ENCODE data around the gene BAG1. TPM values are rescaled to one million over a fixed set of nuclear protein-coding genes. Genes with fewer than 3 reads are reported as not detected.

The BAG1 gene
- total RNA-seq (100 to 1,000 TPM; 125 to 253 (median 151) TPM), polyA plus RNA-seq (100 to 1,000 TPM; 265 to 371 (median 315) TPM)
- long read RNA-seq, donor 1, transcript BAG1-210 (7 exons, 3,786 nt), result major isoform, 130 of 141 reads
- long read RNA-seq, donor 1, partial matches to known transcripts, result 3 of 141 reads
- long read RNA-seq, donor 1, other reads (novel, unspliced or antisense), result 6 of 141 reads
- long read RNA-seq, donor 2, transcript BAG1-203 (8 exons, 1,396 nt), result minor isoform, 6 of 396 reads
- long read RNA-seq, donor 2, transcript BAG1-210 (7 exons, 3,786 nt), result major isoform, 377 of 396 reads
- long read RNA-seq, donor 2, partial matches to known transcripts, result 5 of 396 reads
- long read RNA-seq, donor 2, other reads (novel, unspliced or antisense), result 7 of 396 reads

- peaks cover 18% of the 10 kb centered on the region for H3K4me1 ChIP-seq
Observed at GRCh38 chr9:33264473-33265177, at the start of gene BAG1, which contains the start of gene CHMP5. TSS of gene BAG1 (minus strand) at chr9:33264708. TSS of gene CHMP5 (plus strand) at chr9:33265049. CDS start at chr9:33265079, 30 bp downstream.

GRCh38 chr9:33311953-33312352, 47.4 kb upstream of the BAG1 start:
- intact Hi-C loops (cut with DNase I), result no loop called here
- no peak for TF ChIP-seq CTCF (IDR thresholded peaks at IDR 0.05)
- Histone ChIP-seq H3K4me1 (no peaks in the 10 kb centered on the region), H3K27me3 (ENCODE audit: insufficient read depth in 3 of 3, low read length in 2 of 3) (no peaks in the 10 kb centered on the region), H3K4me3 (no peak overlapping the region), H3K27ac (no peak overlapping the region), H3K36me3 (ENCODE audit: insufficient read depth in 1 of 2, low read depth in 1 of 2) (peaks cover 23 to 100% of the 10 kb centered on the region in 2 donors), H3K9me3 (no peaks in the 10 kb centered on the region)
- ATAC-seq (no peak), DNase-seq (no peak)
- 96 to 97% (median 97%) methylated on average over 2 of the region's 2 CpGs for WGBS, 3 donors

More at GRCh38 chr9:33264473-33265177, at the start of gene BAG1, which contains the start of gene CHMP5:
- intact Hi-C loops (cut with DNase I), result no loop called here
- no peak for TF ChIP-seq CTCF (IDR thresholded peaks at IDR 0.05)
- Histone ChIP-seq H3K4me3 (peak within 1 kb of the TSS; percentile 94), H3K9me3 (no peaks in the 10 kb centered on the region), H3K27me3 (ENCODE audit: insufficient read depth in 3 of 3, low read length in 2 of 3) (no peaks in the 10 kb centered on the region), H3K27ac (peak within 1 kb of the TSS; percentile 98), H3K36me3 (ENCODE audit: insufficient read depth in 1 of 2, low read depth in 1 of 2) (peaks cover 5 to 70% of the 10 kb centered on the region in 2 donors)
- WGBS, 3 donors, result 0 to 1% (median 0%) methylated on average over 43 to 67 of the region's 67 CpGs
- ATAC-seq (peak; percentile 95 to 98 (median 96)), DNase-seq (peak; percentile 99 to 100)

- WGBS, 3 donors, result 91 to 93% (median 92%) methylated on average over 2 of the region's 2 CpGs
- no peak for TF ChIP-seq CTCF (IDR thresholded peaks at IDR 0.05)
- Histone ChIP-seq H3K27me3 (ENCODE audit: insufficient read depth in 3 of 3, low read length in 2 of 3) (no peaks in the 10 kb centered on the region), H3K9me3 (no peaks in the 10 kb centered on the region), H3K4me3 (no peak overlapping the region), H3K4me1 (no peaks in the 10 kb centered on the region), H3K36me3 (ENCODE audit: insufficient read depth in 1 of 2, low read depth in 1 of 2) (peaks cover 31 to 100% of the 10 kb centered on the region in 2 donors), H3K27ac (no peak overlapping the region)
- intact Hi-C loops (cut with DNase I), result no loop called here
- ATAC-seq (no peak), DNase-seq (no peak)
Observed at GRCh38 chr9:33310748-33311147, 46.2 kb upstream of the BAG1 start.

GRCh38 chr9:33309903-33310302, 45.4 kb upstream of the BAG1 start:
- H3K36me3 ChIP-seq (ENCODE audit: insufficient read depth in 1 of 2, low read depth in 1 of 2), result peaks cover 36 to 100% of the 10 kb centered on the region in 2 donors
- H3K4me1 ChIP-seq, result peaks cover 3% of the 10 kb centered on the region
- TF ChIP-seq CTCF (IDR thresholded peaks at IDR 0.05), result no peak
- H3K27ac ChIP-seq, result no peak overlapping the region
- H3K27me3 ChIP-seq (ENCODE audit: insufficient read depth in 3 of 3, low read length in 2 of 3), result no peaks in the 10 kb centered on the region
- H3K4me3 ChIP-seq, result no peak overlapping the region
- 88 to 98% (median 90%) methylated on average over 1 of the region's 1 CpG for WGBS, 3 donors
- ATAC-seq, result no peak
- intact Hi-C loops (cut with DNase I), result no loop called here
- H3K9me3 ChIP-seq, result no peaks in the 10 kb centered on the region
- no peak for DNase-seq

Measured in psoas muscle (tissue), 8 donors.